Suprapubic skin (tissue), 3 donors: ENCODE measurements around the gene TAF4B.

Experiments used
- EP300 ChIP-seq: sonication (generic); formaldehyde crosslinking; IDR thresholded peaks from one replicate; pipeline ENCODE4 v1.6.1; 2017; ENCODE audit warnings: antibody characterized with exemption
- TF ChIP-seq, protein P1 (sequence below), 2 donors: fragments of 200-600 bp in 1 of 2; fragments of 450-650 bp in 1 of 2; sonication (generic) in 1 of 2; IDR thresholded peaks; one replicate each; pipeline ENCODE4 v1.5.1; 2016 to 2019; ENCODE audit warnings: antibody characterized with exemption in 2 of 2, mild to moderate bottlenecking in 1 of 2, moderate library complexity in 1 of 2

DNA sequence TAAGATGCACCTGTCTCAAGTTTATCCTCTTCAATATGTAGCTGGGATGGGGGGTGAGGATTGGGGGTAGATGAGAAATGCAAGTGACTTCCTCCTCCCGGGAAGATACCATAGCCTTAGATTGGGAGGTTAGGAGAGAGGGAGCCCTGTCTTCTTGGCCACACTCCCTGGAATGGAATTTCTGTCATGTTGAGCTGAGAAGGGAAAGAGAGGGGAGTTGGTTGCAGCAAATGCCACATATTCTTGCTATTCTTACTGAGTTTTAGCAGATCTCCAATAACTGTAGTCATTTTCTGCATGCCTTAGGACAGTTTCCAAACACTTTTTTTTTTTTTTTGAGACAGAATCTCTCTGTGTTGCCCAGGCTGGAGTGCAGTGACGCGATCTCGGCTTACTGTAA is 35.9 kb downstream of the TAF4B start:
- TF ChIP-seq, protein P1, sequence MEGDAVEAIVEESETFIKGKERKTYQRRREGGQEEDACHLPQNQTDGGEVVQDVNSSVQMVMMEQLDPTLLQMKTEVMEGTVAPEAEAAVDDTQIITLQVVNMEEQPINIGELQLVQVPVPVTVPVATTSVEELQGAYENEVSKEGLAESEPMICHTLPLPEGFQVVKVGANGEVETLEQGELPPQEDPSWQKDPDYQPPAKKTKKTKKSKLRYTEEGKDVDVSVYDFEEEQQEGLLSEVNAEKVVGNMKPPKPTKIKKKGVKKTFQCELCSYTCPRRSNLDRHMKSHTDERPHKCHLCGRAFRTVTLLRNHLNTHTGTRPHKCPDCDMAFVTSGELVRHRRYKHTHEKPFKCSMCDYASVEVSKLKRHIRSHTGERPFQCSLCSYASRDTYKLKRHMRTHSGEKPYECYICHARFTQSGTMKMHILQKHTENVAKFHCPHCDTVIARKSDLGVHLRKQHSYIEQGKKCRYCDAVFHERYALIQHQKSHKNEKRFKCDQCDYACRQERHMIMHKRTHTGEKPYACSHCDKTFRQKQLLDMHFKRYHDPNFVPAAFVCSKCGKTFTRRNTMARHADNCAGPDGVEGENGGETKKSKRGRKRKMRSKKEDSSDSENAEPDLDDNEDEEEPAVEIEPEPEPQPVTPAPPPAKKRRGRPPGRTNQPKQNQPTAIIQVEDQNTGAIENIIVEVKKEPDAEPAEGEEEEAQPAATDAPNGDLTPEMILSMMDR (IDR thresholded peaks at IDR 0.05), result no peak
- TF ChIP-seq EP300, result no peak
